ENCODE measurements around the gene SLC9A9. TPM values are rescaled to one million over a fixed set of nuclear protein-coding genes. Genes with fewer than 3 reads are reported as not detected.

SLC9A9 gene
- total RNA-seq, 1 experiment from 2014 or later, result 1.4 TPM

GRCh38 chr3:143273975-143274690 lies 574.1 kb downstream of the SLC9A9 start:
- Histone ChIP-seq H3K36me3 (ENCODE audit: insufficient read depth, low read length, poor library complexity, severe bottlenecking) (no peaks in the 10 kb centered on the region), H3K4me1 (ENCODE audit: insufficient read depth, low read length, poor library complexity, severe bottlenecking) (no peaks in the 10 kb centered on the region), H3K4me3 (ENCODE audit: low read depth, low read length, poor library complexity, severe bottlenecking) (no peak overlapping the region), H3K27me3 (replicated peaks; ENCODE audit: insufficient read depth, low read depth, low read length, poor library complexity) (no peaks in the 10 kb centered on the region), H3K9me3 (ENCODE audit: low read depth, low read length, poor library complexity, severe bottlenecking) (no peaks in the 10 kb centered on the region), H3K27ac (ENCODE audit: low read depth, low read length, poor library complexity, severe bottlenecking) (no peak overlapping the region)
- TF ChIP-seq EZH2 (IDR thresholded peaks at IDR 0.05; ENCODE audit: borderline replicate concordance, low read depth, low read length, poor library complexity, severe bottlenecking), result no peak
- TF ChIP-seq, protein P1, sequence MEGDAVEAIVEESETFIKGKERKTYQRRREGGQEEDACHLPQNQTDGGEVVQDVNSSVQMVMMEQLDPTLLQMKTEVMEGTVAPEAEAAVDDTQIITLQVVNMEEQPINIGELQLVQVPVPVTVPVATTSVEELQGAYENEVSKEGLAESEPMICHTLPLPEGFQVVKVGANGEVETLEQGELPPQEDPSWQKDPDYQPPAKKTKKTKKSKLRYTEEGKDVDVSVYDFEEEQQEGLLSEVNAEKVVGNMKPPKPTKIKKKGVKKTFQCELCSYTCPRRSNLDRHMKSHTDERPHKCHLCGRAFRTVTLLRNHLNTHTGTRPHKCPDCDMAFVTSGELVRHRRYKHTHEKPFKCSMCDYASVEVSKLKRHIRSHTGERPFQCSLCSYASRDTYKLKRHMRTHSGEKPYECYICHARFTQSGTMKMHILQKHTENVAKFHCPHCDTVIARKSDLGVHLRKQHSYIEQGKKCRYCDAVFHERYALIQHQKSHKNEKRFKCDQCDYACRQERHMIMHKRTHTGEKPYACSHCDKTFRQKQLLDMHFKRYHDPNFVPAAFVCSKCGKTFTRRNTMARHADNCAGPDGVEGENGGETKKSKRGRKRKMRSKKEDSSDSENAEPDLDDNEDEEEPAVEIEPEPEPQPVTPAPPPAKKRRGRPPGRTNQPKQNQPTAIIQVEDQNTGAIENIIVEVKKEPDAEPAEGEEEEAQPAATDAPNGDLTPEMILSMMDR (conservative IDR thresholded peaks at IDR 0.05; ENCODE audit: low read depth, low read length), result no peak
- ChIA-PET POLR2A (ENCODE audit: low non-redundant PET) (no interaction called here), CTCF (no interaction called here)
- intact Hi-C loops (cut with micrococcal nuclease; ENCODE audit: unreplicated experiment), result no loop called here
- BruUV-seq (replicated peaks), result no TSS peak
- no peak for DNase-seq (ENCODE audit: low spot score)

DNA sequence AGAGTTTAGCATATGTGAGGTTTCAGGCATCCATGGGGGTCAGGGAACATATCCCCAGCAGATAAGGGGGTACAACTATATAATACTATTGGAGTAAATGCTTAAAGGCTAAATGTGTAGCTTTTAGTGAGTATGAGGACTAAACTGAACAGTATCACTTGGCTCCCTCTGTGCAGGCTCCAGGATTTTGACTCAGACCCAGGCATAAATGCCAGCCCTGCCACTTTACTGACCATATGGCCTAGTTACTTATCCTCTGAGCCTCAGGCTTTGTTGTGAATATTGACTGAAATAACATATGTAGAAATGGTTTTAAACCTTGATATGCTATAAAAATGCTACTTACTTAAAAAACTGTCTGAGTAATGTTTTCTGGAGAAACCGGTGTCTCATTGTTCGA lies 577.1 kb downstream of the SLC9A9 start:
- Histone ChIP-seq H3K27me3 (replicated peaks; ENCODE audit: insufficient read depth, low read depth, low read length, poor library complexity) (no peaks in the 10 kb centered on the region), H3K4me1 (ENCODE audit: insufficient read depth, low read length, poor library complexity, severe bottlenecking) (no peaks in the 10 kb centered on the region), H3K27ac (ENCODE audit: low read depth, low read length, poor library complexity, severe bottlenecking) (no peak overlapping the region), H3K4me3 (ENCODE audit: low read depth, low read length, poor library complexity, severe bottlenecking) (no peak overlapping the region), H3K9me3 (ENCODE audit: low read depth, low read length, poor library complexity, severe bottlenecking) (no peaks in the 10 kb centered on the region), H3K36me3 (ENCODE audit: insufficient read depth, low read length, poor library complexity, severe bottlenecking) (no peaks in the 10 kb centered on the region)
- no peak for TF ChIP-seq EZH2 (IDR thresholded peaks at IDR 0.05; ENCODE audit: borderline replicate concordance, low read depth, low read length, poor library complexity, severe bottlenecking)
- TF ChIP-seq, protein P1 (conservative IDR thresholded peaks at IDR 0.05; ENCODE audit: low read depth, low read length), result no peak
- ChIA-PET CTCF (no interaction called here), POLR2A (ENCODE audit: low non-redundant PET) (no interaction called here)
- intact Hi-C loops (cut with micrococcal nuclease; ENCODE audit: unreplicated experiment), result no loop called here
- no TSS peak for BruUV-seq (replicated peaks)
- DNase-seq (ENCODE audit: low spot score), result no peak

- ChIA-PET POLR2A (ENCODE audit: low non-redundant PET) (no interaction called here), CTCF (no interaction called here)
- no peak for DNase-seq (ENCODE audit: low spot score)
- Histone ChIP-seq H3K4me3 (ENCODE audit: low read depth, low read length, poor library complexity, severe bottlenecking) (no peak overlapping the region), H3K36me3 (ENCODE audit: insufficient read depth, low read length, poor library complexity, severe bottlenecking) (no peaks in the 10 kb centered on the region), H3K4me1 (ENCODE audit: insufficient read depth, low read length, poor library complexity, severe bottlenecking) (no peaks in the 10 kb centered on the region), H3K27ac (ENCODE audit: low read depth, low read length, poor library complexity, severe bottlenecking) (no peak overlapping the region), H3K9me3 (ENCODE audit: low read depth, low read length, poor library complexity, severe bottlenecking) (no peaks in the 10 kb centered on the region), H3K27me3 (replicated peaks; ENCODE audit: insufficient read depth, low read depth, low read length, poor library complexity) (no peaks in the 10 kb centered on the region)
- no TSS peak for BruUV-seq (replicated peaks)
- intact Hi-C loops (cut with micrococcal nuclease; ENCODE audit: unreplicated experiment), result no loop called here
- TF ChIP-seq, protein P1 (conservative IDR thresholded peaks at IDR 0.05; ENCODE audit: low read depth, low read length), result no peak
- TF ChIP-seq EZH2 (IDR thresholded peaks at IDR 0.05; ENCODE audit: borderline replicate concordance, low read depth, low read length, poor library complexity, severe bottlenecking), result no peak
Observed at GRCh38 chr3:143269741-143270140, 578.5 kb downstream of the SLC9A9 start.
